ENCODE results near the gene CECR2.

- TF ChIP-seq, protein P1, sequence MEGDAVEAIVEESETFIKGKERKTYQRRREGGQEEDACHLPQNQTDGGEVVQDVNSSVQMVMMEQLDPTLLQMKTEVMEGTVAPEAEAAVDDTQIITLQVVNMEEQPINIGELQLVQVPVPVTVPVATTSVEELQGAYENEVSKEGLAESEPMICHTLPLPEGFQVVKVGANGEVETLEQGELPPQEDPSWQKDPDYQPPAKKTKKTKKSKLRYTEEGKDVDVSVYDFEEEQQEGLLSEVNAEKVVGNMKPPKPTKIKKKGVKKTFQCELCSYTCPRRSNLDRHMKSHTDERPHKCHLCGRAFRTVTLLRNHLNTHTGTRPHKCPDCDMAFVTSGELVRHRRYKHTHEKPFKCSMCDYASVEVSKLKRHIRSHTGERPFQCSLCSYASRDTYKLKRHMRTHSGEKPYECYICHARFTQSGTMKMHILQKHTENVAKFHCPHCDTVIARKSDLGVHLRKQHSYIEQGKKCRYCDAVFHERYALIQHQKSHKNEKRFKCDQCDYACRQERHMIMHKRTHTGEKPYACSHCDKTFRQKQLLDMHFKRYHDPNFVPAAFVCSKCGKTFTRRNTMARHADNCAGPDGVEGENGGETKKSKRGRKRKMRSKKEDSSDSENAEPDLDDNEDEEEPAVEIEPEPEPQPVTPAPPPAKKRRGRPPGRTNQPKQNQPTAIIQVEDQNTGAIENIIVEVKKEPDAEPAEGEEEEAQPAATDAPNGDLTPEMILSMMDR (IDR thresholded peaks at IDR 0.05) = no peak
- no peak for TF ChIP-seq POLR2A (IDR thresholded peaks at IDR 0.05)
Observed at GRCh38 chr22:17438026-17438425, 68.8 kb downstream of the CECR2 start.
